ENCODE data around the gene DLGAP1.

Gene DLGAP1

DNA sequence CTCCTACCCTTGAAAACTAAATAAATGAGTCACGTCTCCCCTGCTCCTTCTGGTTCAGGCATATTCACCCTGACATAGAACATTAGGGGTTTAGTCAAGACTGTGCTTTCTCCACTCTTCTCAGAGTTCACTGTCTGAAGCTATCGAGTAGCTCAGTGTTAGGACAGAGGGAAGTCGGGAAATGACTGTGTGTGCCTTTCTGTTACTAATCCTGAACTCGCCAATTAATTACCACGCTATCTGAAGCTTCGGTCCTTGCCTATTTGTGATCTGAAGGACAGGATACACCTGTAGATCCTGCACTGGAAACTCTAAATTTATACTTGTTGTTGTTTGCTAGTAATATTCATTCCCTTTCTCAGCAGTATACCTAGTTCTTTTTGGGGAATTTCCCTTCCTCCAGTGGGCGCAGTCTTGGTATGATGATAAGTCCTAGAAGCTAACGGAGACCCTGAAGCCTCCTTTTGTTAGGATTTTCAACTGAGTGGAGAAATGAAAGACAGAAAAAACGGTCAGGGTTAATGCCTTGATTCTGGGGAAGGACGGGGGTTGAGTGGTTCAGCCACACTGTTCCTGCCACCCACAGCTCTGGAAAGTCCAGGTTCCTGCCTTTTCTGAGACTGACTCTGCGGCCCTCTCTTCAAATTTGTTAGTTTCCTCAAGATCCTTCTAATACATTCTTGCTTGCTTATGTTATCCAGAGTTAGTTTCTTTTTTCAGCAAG, 218.0 kb downstream of the DLGAP1 start:
- DNase-seq, result no peak

DNA sequence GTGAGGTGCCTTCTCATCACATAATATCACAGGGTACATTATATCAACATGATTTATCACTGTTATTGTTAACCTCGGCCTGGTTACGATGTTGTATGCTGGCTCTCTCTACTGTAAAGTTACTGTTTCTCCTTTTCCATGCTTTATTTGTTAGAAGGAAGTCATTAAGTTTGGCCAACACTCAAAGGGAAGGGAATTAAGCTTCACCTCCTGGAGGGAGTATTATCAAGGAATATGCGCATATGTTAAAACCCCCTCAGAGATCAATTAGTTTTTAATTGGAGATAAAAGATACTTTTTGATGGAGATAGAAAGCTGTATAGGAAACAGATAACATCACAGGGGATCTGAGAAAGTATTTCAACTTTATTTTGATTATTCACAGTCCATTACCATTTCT, 221.6 kb downstream of the DLGAP1 start:
- no peak for DNase-seq

DNA sequence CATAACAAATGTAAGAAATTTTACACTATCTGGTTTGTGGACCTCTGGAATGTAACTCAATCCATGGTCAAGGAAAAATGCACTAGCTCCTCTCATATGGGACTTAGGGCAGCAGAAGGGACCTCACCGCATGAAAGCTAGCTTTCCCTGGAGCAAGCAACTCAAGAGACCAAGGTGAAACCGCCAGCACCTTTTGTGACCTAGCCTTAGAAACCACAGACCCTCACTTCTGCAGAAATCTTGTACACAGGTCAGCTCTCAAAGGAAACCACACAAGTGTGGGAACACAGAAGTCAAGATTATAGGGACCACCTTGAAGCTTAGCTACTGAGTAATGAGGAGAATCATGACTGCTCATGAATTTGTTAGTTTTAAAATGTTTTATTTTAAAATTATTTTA, 222.5 kb downstream of the DLGAP1 start:
- no peak for DNase-seq

DNA sequence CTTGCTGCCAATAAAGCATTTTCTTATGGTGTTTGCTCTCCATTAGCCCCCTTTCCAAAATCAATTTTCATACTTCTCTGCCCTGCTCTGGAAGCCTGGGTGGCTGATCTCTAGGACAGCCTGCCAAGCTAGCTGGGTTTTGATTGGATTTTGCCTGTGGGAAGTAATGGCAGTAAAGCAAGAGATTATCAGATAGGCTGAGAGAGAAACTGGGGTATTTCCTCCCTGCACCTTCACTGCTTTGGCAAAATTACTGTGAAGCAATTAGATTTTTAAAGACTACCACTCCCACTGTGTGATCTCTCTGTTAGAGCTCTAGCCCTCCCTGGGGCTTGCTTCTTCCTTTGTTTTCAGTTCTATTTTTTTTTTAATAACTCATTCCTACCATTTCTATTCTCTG, 223.8 kb downstream of the DLGAP1 start:
- DNase-seq, result no peak

DNA sequence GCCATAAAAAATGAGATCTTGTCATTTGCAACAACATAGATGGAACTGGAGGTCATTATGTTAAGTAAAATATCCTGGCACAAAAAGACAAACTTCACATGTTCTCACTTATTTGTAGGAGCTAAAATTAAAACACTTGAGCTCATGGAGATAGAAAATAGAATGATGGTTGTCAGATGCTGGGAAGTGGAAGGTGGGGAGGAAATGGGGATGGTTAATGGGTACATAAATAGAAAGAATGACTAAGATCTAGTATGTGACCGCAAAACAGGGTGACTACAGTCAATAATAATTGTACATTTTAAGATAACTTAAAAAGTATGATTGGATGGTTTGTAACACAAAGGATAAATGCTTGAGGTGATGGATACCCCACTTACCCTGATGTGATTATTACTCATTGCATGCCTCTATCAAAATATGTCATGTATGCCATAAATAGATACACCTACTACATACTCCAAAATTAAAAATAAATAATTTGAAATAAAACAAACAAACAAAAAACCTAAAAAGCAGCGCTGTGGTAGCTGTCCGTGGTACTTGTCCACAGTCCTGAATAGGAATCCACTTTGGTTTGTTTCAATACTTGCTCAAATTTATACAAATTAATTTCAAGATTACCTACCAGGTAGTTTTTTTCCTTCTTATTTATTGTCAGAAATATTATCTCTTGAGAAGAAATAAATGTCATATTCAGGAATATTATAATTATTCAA, 224.5 kb downstream of the DLGAP1 start:
- DNase-seq, result no peak

DNA sequence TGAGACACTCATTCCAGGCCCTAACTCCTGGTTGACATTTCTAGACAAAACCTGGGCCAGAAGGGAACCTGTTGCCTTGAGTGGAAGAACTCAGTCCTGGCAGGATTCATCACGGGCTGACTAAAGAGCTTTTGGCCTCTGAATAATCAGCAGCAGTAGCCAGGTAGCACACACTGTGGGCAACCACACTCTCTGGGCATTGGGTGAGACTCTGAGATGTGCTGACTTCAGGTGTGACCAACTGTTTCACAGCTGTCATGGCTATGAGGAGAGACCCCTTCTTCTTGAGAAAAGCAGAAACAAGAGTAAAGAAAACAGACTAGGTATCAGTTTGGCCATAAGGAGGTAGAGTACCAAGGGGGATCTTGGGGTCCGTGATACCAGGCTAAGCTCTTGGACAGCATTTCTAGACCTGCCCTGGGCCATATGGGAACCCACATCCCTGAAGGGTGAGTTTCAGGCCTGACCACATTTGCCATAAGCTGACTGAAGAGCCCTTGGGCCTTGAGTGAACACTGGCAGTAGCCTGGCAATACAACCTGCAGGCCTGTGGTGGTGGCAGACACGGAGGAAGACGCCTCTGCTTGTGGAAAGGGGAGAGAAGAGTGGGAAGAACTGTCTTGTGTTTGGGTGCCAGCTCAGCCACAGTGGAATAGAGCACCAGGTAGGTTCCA, 230.9 kb downstream of the DLGAP1 start:
- DNase-seq, result no peak

DNA sequence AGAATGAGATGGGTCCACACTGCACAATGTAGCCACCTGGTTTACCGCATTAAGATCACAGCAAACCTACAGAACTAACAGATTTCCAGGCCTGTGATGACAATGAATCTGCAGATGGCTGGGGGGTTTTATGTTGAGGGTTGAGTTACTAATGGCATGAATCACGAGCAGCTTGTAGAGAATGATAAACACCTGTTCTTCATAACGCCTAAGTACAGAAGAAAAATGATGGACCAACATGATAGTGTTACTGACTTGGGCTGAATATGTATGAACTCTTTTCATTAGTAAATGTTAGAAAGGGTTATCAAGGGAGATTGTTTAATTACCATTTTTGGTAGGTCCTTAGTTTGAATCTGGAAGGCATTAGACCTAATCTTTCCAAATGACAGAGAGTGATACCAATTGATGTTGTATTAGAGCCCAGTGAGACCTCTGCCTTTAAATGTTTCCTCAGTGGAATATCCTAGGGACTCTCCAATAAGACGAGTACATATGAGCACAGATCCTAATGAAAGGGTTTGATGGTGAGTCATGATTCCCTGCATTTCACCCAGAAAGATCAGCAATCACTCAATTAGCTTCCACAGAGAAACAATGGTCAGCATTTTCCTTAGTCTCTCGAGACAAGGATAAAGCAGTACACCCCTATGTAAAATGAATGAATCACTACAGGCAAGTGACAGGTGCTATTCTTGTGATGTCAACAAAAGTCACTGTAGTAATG, 243.8 kb downstream of the DLGAP1 start:
- DNase-seq, result no peak

DNA sequence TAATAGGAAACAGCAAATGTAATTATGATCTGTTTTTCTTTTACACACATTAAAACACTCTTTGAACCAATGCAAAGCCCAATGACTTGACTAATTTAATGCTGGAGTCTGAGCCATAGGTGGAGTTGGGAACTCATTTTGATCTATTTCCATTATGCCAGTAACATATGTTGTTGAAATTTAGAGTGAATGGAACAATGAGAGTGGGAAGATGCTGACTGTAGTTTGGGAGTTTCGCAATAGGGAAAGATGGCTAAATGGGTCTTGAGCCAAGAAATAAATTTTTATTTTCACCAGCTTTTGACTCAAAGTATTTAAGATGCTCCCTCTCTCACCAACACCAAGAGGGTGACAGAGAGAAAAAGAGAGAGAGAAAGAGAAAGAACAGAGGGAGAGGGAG, 246.7 kb downstream of the DLGAP1 start:
- DNase-seq, result no peak

DNA sequence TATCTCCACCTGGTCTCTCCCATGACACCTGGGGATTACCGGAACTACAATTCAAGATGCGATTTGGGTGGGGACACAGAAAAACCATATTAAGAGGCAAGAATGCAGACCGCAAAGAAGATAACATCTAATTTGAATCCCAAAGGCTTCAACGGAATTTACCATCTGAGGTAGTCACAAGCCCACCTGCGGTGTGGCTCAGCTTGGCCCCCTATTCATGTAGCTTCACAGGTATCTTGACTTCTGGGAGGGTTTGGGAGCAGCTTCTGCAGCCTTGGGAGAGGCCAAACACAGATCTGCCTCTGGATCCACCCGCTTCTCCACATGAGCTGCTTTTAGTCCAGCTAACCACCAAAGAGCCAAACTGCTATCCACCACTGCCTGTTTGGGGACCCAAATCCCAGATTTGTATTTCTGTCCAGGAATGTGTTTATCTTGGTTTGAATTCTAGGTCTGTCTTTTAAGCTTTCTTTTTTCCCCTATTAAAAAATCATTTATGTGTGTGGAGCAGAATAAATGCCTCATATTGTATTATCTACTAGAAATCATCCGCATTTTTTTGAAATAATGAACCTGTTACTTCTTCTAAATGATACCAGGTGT, 247.6 kb downstream of the DLGAP1 start:
- DNase-seq, result no peak

DNA sequence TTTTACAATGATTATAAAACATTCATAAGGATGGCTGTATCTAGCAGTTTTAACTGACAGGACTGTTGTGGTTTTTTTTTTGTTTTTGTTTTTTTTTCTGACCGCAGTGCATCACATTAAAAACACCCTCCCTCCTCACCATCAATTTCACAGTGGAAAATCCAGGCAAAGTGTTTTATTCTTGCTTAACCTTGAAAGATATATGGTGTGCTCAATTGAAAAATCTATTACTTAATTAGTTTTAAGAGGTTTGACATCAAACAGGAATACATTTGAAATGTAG, 250.7 kb downstream of the DLGAP1 start:
- DNase-seq, result no peak

DNA sequence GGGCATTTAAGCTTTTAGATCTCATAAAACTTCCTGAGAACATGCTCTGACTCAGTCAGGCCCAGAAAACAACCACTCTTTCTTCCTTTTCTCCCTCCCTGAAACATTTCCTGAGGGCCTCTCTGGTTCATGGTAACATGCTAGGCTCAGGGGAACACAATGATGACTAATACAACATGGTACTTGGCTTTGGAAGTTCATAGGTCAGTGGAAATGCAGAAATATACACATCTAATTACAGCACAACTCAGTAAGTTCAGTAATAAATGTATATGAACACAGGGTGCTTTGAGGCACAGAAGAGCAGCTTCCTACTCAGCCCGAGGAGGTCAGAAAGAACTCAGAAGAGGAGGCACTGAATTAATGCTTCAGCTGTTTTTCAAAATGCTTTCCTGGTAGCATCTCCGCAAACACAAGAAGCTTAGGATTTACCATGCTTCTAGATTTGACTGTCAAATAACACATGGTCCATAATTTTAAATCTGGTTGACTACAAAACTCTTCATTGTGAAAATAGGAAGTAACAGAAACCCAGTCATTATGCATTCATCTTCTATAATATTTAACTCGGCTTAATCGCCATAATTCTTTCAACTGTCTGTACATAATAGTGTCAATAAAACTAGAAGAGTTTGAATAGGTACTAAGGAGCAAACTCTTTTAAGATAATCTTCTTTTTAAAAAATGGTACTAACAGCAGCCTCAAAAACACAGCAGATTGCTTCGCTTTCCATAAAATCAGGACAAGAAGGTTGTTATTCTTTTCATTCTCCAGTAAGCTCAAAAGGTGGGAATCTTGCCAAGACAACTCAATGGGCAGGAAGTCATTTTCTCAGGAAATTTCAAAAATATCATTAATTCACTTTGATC, 251.3 kb downstream of the DLGAP1 start:
- DNase-seq, result no peak

DNA sequence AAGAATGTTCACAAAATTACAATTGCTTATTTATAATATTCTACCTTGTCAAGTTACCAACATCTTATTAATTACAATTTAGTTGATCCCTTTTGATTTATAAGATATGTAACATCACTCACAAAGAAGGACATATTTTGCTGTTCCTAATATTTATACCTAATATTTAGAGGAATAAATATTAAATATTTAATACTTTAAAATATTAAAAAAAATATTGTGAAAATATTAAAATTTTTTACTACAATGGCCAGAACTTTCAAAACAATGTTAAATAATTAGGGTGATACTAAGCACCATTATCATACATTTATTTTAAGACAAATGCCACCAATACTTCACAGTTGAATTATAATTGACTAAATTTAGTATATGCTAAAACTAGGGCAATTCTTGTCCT, 254.7 kb downstream of the DLGAP1 start:
- DNase-seq, result no peak

DNA sequence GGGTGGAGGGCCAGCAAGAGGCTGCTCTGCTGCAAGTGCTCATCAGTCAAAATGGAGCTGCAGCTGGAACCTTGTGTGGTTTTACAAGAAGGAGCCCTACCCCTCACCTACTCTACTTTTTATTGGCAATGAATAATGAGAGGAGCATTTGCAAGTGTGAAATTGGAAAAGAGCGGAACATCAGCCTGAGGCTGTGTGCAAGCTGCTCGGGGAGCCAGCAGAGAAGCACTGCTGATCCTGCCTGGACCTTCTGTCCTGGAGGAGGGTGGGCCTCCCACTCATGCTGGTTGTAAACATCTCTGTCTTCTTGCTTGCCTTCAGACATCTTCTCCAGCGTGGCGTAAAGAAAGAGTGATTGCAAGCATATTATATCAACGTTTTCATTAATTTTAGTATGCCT, 256.2 kb downstream of the DLGAP1 start:
- no peak for DNase-seq

DNA sequence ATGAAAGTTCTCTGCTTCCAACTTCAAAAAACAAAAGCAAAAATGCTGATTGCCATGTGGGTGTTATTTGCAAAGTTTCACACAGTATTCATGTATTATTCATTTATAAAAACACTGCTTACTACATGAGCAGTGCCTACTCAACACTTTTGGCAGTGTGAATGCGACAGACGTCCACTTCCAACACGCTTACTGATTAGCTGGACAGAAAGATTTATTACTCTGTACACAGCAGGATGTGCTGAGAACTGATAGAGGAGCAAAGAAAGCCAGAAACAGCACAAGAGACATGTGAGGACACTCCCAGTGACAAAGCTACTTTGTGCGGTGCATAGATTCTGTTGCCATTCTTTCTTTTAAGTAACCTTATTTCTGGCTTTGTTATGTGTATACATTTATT, 258.8 kb downstream of the DLGAP1 start:
- no peak for DNase-seq

DNA sequence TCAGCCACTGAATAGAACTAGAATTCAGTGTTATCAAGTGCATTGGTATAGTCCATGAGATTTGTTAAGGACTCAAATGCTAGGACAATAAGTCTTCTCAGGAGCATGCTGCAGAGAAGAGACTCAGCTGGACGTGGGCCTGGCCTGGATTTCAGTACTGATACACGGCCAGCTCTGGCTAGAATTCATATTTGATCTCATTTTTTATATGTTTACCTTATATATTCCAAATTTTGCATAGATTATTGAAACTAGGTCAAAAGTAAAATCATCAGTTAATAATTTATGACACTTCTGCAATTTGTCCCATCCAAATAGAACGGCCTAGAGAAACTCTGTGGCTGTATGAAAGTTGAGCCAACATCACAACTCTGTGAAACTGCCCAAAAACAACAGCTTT, 262.0 kb downstream of the DLGAP1 start:
- DNase-seq, result no peak

DNA sequence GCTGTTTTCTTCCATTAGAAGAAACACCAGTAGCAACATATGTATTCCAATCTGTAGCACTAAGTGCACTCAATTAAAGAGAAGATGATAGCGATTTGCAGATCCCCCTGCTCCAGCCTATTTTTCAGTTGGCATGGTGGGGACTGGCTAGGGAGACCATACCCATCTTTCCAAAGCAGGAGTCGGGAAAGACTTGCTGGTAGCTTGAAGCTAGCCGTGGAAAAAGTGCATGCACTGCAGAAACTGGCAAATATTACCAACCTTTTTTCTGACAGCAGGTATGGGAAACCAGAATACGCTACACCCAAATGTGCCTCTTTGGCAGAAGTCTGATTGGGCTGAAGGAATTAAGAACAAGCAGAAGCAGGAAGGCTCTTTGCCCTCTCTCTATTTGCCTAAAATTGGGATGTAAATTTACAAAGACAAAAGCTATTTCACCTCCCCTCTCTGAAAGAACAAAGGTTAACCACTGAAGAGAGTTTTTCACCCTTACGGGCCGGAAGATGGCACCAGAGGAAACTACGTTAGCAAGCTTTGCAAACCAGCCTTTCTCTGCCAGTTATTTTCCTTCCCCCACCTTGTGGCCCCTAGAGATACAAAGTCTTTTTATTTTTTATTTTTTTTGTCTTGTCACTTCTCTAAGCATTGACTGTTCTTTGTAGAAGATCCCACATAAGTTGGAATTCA, 273.1 kb downstream of the DLGAP1 start:
- no peak for DNase-seq

DNA sequence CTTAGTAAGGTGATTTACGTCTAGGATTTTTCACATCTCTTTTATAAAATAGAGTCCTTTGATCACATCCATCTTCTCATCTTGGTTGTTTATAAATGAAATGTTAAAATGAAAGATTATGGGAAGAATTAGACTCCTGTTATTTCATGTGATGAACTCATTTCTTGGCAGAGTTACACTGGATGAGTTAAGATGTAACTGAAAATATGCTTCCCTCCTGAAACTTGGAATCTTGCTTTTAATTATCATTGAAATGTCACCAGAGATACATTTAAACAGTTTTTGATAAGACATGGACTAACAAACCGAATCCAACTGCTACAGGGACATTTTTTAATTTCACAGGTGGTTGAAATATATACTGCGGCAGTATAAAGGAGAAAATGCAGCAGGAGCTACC, 274.0 kb downstream of the DLGAP1 start:
- no peak for DNase-seq

DNA sequence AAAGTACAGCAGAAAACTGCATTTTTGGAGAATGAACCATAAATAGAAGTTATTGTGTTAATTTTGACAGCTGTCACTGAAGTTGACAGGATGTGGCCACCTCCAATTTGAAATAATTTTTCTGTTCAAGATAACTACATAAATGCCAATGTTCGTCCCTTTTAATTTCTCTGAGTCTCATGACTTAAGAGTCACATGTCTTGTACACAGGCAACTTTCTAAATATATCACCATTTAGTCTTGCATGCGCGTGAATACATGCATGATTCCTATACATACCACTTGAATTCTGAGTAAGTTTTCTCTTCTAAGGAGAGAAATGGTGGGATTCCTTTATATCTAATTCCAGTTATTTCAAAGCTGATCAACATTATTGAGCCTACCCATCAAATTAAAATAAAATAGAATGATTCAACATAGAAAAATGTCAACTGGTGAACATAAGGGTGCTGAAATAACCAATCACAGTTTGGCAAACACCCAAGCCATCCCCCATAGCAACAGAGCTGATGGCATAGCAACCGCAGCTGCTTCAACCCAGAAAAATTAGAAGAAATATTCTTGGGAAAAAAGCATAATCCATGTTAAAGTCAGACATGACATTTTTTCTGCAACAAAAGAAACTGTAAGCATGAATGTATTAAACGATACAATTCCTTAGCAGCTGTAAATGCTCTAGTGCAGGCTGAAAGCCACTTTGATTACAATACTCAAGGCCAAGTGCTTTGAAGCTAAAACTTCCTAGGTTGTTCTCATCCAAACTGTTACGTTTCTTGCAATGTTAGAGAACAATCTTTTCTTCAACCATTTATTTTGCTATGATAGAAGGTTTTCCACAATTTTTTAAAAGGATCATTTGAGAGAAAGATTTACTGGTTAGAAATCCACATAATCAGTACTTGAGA, 282.7 kb downstream of the DLGAP1 start:
- no peak for DNase-seq

DNA sequence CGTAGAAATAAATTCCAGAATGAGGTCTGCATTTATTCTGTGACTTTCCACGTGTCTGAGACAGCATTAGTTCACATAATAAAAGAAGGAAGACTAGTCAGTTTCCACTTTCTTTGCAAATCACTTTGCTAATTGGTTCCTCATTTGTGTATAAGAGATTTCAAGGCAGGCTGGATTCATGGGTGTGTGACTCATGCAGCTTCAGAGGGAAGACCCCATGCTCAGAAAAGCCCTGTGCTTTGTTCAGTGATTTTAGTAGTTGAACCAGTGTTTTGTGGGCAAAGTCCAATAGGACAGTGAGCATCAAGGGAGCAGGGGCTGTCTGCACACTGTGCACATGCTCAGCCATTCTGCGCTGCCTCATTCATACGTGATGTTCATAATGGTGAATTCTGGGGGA, 297.8 kb downstream of the DLGAP1 start:
- no peak for DNase-seq

DNA sequence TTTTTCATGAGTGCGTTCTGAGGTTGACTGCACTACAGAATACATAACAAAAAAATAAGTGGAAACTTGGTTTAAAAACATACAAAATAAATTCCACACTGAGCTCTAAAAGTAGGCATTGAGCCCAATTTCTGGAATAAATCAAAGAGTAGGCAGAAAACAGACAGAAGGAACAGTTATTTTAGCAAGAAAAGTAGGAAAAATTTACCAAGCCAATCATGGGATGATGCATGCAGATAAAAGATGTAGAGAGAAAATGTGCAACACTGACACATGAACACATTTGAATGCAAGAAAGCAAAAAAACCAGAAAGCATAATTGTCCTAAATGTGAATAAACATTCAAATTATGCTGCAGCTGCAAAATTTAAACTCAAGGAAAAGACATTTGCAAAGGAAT, 308.3 kb downstream of the DLGAP1 start:
- no peak for DNase-seq

DNA sequence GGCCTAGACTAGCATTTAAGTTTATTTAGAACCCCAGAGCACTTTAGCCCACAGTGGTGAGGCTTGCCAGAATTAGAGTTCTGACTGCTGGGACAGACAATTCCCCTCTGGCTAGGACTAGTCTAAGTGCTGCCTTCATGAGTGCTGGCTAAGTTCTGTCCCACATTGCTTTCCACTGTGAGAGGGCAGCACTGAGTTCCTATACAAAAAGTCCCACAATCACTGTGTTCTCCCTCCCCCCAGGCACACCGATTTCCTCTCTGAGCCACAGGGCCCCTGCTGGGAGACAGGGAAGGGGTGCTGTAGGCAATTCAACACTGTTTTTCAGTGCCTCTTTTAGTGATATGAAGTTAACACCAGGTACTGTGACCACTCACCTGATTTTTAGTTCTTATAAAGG, 310.9 kb downstream of the DLGAP1 start:
- no peak for DNase-seq

Measured in activated CD4-positive, alpha-beta T cell treated with anti-CD3 and anti-CD28 coated beads for 1 hour (primary cell).